ENCODE measurements around the gene CNNM4.

Gene CNNM4

GRCh38 chr2:96763511-96764252 is 3.0 kb downstream of the CNNM4 start:
- ChIA-PET CTCF (interaction anchor here (0.6 to 4.8 kb wide), 26 partner anchors 10 to 360 kb away, joined by 3 to 34 read pairs (median 4); partner anchors contain the start of gene CNNM3), POLR2A (interaction anchor here (1.2 kb wide), 1 partner anchor 37 kb away, joined by 5 read pairs; no protein-coding TSS in a partner anchor)
- H3K4me1 ChIP-seq (ENCODE audit: control extremely low read depth in 1 of 4, control insufficient read depth in 4 of 4, insufficient read depth in 4 of 4, low read length in 3 of 4): peaks cover 17 to 64% (median 62%) of the 10 kb centered on the region in 4 experiments
- peak overlapping the region; percentile 25 to 86 (median 79) for H3K4me3 ChIP-seq (ENCODE audit: control insufficient read depth in 1 of 7, extremely low read depth in 1 of 7, insufficient read depth in 4 of 7, low read depth in 2 of 7, low read length in 6 of 7)
- 3% methylated on average over 4 of the region's 7 CpGs for WGBS (ENCODE audit: insufficient coverage)
- H3K36me3 ChIP-seq (ENCODE audit: control insufficient read depth in 4 of 4, insufficient read depth in 4 of 4, low read length in 3 of 4): peaks cover 0 to 12% (median 6%) of the 10 kb centered on the region in 4 experiments
- no peaks in the 10 kb centered on the region for H3K27me3 ChIP-seq (replicated peaks in 2 of 5; ENCODE audit: control insufficient read depth in 4 of 5, insufficient read depth in 5 of 5, low read length in 4 of 5)
- DNase-seq: peak in 2 of 3 donors; percentile 31 to 49
- H3K27ac ChIP-seq (ENCODE audit: insufficient read depth in 1 of 2, low read depth in 1 of 2, low read length in 2 of 2, poor library complexity in 1 of 2, severe bottlenecking in 2 of 2): peak overlapping the region in 1 of 2 experiments; percentile 66
- no peaks in the 10 kb centered on the region for H3K9me3 ChIP-seq (ENCODE audit: control extremely low read depth in 1 of 5, control insufficient read depth in 4 of 5, insufficient read depth in 2 of 5, low read depth in 1 of 5, low read length in 4 of 5)

DNA sequence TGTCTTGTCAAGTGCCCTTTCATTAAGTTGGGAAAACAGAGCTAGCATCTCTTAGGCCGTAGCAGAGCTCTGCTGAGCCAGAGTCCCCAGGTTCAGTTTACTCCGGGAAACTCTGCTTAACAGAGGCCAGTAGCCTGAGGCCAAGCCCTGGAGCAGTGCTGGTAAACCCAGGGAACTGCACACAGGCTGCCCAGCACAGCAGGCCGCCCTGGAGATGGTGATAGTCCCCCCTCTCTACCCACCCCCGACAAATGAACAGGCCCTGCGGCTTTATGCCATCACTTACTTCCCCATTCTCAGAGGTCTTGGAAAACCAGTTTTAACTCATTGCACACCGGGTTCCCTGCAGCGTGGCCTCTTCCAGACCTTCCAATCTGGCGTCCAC is 3.5 kb downstream of the CNNM4 start:
- WGBS (ENCODE audit: insufficient coverage): 2% methylated on average over 7 of the region's 8 CpGs
- Histone ChIP-seq H3K36me3 (ENCODE audit: control insufficient read depth in 4 of 4, insufficient read depth in 4 of 4, low read length in 3 of 4) (peaks cover 0 to 12% (median 6%) of the 10 kb centered on the region in 4 experiments), H3K4me1 (ENCODE audit: control extremely low read depth in 1 of 4, control insufficient read depth in 4 of 4, insufficient read depth in 4 of 4, low read length in 3 of 4) (peaks cover 15 to 59% (median 57%) of the 10 kb centered on the region in 4 experiments), H3K9me3 (ENCODE audit: control extremely low read depth in 1 of 5, control insufficient read depth in 4 of 5, insufficient read depth in 2 of 5, low read depth in 1 of 5, low read length in 4 of 5) (no peaks in the 10 kb centered on the region), H3K27ac (ENCODE audit: insufficient read depth in 1 of 2, low read depth in 1 of 2, low read length in 2 of 2, poor library complexity in 1 of 2, severe bottlenecking in 2 of 2) (peak overlapping the region in 1 of 2 experiments; percentile 65), H3K27me3 (replicated peaks in 2 of 5; ENCODE audit: control insufficient read depth in 4 of 5, insufficient read depth in 5 of 5, low read length in 4 of 5) (no peaks in the 10 kb centered on the region), H3K4me3 (ENCODE audit: control insufficient read depth in 1 of 7, extremely low read depth in 1 of 7, insufficient read depth in 4 of 7, low read depth in 2 of 7, low read length in 6 of 7) (peak overlapping the region in 6 of 7 experiments; percentile 58 to 86 (median 80))
- ChIA-PET CTCF (interaction anchor here (0.8 to 4.8 kb wide), 14 partner anchors 10 to 360 kb away, joined by 3 to 34 read pairs (median 5); partner anchors contain the start of gene CNNM3), POLR2A (interaction anchor here (0.6 to 1.2 kb wide), 2 partner anchors 37 to 104 kb away, joined by 4 to 5 read pairs; no protein-coding TSS in a partner anchor)
- DNase-seq: peak; percentile 71 to 91 (median 89)

GRCh38 chr2:96767135-96767871 is 6.6 kb downstream of the CNNM4 start:
- CTCF ChIA-PET: interaction anchor here (1.1 to 1.6 kb wide), 5 partner anchors 11 to 40 kb away, joined by 3 to 7 read pairs (median 4); no protein-coding TSS in a partner anchor
- peaks cover 0 to 21% (median 6%) of the 10 kb centered on the region in 4 experiments for H3K36me3 ChIP-seq (ENCODE audit: control insufficient read depth in 4 of 4, insufficient read depth in 4 of 4, low read length in 3 of 4)
- H3K27me3 ChIP-seq (replicated peaks in 2 of 5; ENCODE audit: control insufficient read depth in 4 of 5, insufficient read depth in 5 of 5, low read length in 4 of 5): no peaks in the 10 kb centered on the region
- no peak overlapping the region for H3K4me3 ChIP-seq (ENCODE audit: control insufficient read depth in 1 of 7, extremely low read depth in 1 of 7, insufficient read depth in 4 of 7, low read depth in 2 of 7, low read length in 6 of 7)
- 94% methylated on average over 7 of the region's 9 CpGs for WGBS (ENCODE audit: insufficient coverage)
- H3K27ac ChIP-seq (ENCODE audit: insufficient read depth in 1 of 2, low read depth in 1 of 2, low read length in 2 of 2, poor library complexity in 1 of 2, severe bottlenecking in 2 of 2): no peak overlapping the region
- H3K9me3 ChIP-seq (ENCODE audit: control extremely low read depth in 1 of 5, control insufficient read depth in 4 of 5, insufficient read depth in 2 of 5, low read depth in 1 of 5, low read length in 4 of 5): no peaks in the 10 kb centered on the region
- POLR2A ChIA-PET: no interaction called here
- no peak for DNase-seq
- peaks cover 7 to 42% (median 36%) of the 10 kb centered on the region in 4 experiments for H3K4me1 ChIP-seq (ENCODE audit: control extremely low read depth in 1 of 4, control insufficient read depth in 4 of 4, insufficient read depth in 4 of 4, low read length in 3 of 4)

DNA sequence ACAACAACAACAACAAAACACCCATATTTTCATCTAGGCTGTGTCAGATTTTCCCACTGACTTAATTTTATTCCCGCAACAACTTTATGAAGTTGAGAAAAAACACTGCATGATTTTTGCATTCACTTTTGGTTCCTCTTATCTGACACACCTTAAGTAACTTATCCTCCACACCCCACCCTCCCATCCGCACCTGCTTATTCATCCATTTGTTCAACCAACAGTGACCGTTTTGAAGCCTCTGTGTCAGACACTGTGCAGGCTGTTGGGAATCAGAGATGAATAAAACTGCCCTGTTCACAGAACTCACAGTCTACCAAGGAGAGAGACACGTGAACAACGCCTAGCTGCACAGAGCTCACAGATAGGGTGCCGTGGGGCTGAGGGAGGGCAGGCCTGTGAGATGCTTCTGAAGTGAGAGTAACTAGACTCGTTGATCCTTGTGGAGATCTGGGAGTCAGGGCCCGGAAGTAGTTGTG is 7.4 kb downstream of the CNNM4 start:
- H3K9me3 ChIP-seq (ENCODE audit: control extremely low read depth in 1 of 5, control insufficient read depth in 4 of 5, insufficient read depth in 2 of 5, low read depth in 1 of 5, low read length in 4 of 5): no peaks in the 10 kb centered on the region
- CTCF ChIA-PET: interaction anchor here (1.1 to 1.6 kb wide), 3 partner anchors 11 to 32 kb away, joined by 3 to 7 read pairs (median 4); no protein-coding TSS in a partner anchor
- H3K36me3 ChIP-seq (ENCODE audit: control insufficient read depth in 4 of 4, insufficient read depth in 4 of 4, low read length in 3 of 4): peaks cover 0 to 21% (median 6%) of the 10 kb centered on the region in 4 experiments
- DNase-seq: no peak
- POLR2A ChIA-PET: interaction anchor here (0.6 kb wide), 1 partner anchor 210 kb away, joined by 3 read pairs; no protein-coding TSS in a partner anchor
- WGBS (ENCODE audit: insufficient coverage): 97% methylated on average over 7 of the region's 8 CpGs
- no peak overlapping the region for H3K4me3 ChIP-seq (ENCODE audit: control insufficient read depth in 1 of 7, extremely low read depth in 1 of 7, insufficient read depth in 4 of 7, low read depth in 2 of 7, low read length in 6 of 7)
- no peak overlapping the region for H3K27ac ChIP-seq (ENCODE audit: insufficient read depth in 1 of 2, low read depth in 1 of 2, low read length in 2 of 2, poor library complexity in 1 of 2, severe bottlenecking in 2 of 2)
- no peaks in the 10 kb centered on the region for H3K27me3 ChIP-seq (replicated peaks in 2 of 5; ENCODE audit: control insufficient read depth in 4 of 5, insufficient read depth in 5 of 5, low read length in 4 of 5)
- H3K4me1 ChIP-seq (ENCODE audit: control extremely low read depth in 1 of 4, control insufficient read depth in 4 of 4, insufficient read depth in 4 of 4, low read length in 3 of 4): peaks cover 4 to 42% (median 34%) of the 10 kb centered on the region in 4 experiments

GRCh38 chr2:96769814-96770213 is 9.1 kb downstream of the CNNM4 start:
- no peaks in the 10 kb centered on the region for H3K9me3 ChIP-seq (ENCODE audit: control extremely low read depth in 1 of 5, control insufficient read depth in 4 of 5, insufficient read depth in 2 of 5, low read depth in 1 of 5, low read length in 4 of 5)
- H3K36me3 ChIP-seq (ENCODE audit: control insufficient read depth in 4 of 4, insufficient read depth in 4 of 4, low read length in 3 of 4): peaks cover 0 to 21% (median 6%) of the 10 kb centered on the region in 4 experiments
- no peak overlapping the region for H3K4me3 ChIP-seq (ENCODE audit: control insufficient read depth in 1 of 7, extremely low read depth in 1 of 7, insufficient read depth in 4 of 7, low read depth in 2 of 7, low read length in 6 of 7)
- peaks cover 2 to 38% (median 30%) of the 10 kb centered on the region in 4 experiments for H3K4me1 ChIP-seq (ENCODE audit: control extremely low read depth in 1 of 4, control insufficient read depth in 4 of 4, insufficient read depth in 4 of 4, low read length in 3 of 4)
- no peaks in the 10 kb centered on the region for H3K27me3 ChIP-seq (replicated peaks in 2 of 5; ENCODE audit: control insufficient read depth in 4 of 5, insufficient read depth in 5 of 5, low read length in 4 of 5)
- DNase-seq: no peak
- ChIA-PET POLR2A (no interaction called here), CTCF (interaction anchor here (1.0 to 1.4 kb wide), 2 partner anchors 11 to 31 kb away, joined by 3 to 4 read pairs; no protein-coding TSS in a partner anchor)
- peak overlapping the region in 1 of 2 experiments; percentile 4 for H3K27ac ChIP-seq (ENCODE audit: insufficient read depth in 1 of 2, low read depth in 1 of 2, low read length in 2 of 2, poor library complexity in 1 of 2, severe bottlenecking in 2 of 2)
- WGBS (ENCODE audit: insufficient coverage): 81% methylated on average over 5 of the region's 7 CpGs

DNA sequence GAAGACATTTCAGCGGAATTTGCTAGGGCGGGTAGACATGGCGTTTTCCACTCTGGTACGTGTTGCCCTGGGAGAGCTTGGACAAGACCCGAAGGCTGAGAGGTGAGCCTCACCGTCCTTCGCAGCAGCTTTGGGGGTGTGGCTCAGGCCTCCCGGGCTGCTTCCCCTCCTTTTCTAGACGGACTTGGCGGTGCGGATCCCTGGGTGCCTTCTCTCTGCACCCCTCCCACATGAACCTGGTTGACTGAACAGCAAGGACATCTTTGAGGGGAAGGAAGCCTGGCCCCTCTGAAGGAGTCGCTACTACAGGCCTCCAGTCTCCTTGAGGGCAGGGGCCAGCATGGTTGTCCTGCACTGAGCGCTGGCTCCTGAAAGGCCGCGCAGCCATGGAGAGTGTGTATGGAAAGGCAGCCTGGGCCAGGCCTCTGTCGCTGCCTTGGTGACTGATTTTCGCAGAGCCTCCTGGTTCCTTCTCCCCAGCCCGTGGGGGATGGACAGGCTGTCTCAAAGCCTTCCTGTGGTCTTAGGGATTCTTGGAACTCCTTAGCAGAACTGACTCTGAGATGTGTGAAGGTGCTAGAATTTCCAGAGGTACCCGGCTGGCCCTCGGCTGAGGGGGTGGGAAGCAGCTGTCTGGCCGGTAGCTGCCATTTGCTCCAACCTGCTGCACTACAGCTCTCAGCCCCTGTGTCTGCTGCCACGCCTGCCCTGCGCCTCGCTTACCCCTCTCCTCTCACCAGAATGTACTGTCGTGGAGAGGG is 9.9 kb downstream of the CNNM4 start:
- WGBS (ENCODE audit: insufficient coverage): 99% methylated on average over 14 of the region's 25 CpGs
- ChIA-PET POLR2A (no interaction called here), CTCF (interaction anchor here (0.6 to 1.4 kb wide), 2 partner anchors 19 to 32 kb away, joined by 3 to 4 read pairs; no protein-coding TSS in a partner anchor)

More for the DNA sequence above, 9.9 kb downstream of the CNNM4 start:
- no peaks in the 10 kb centered on the region for H3K27me3 ChIP-seq (replicated peaks in 2 of 5; ENCODE audit: control insufficient read depth in 4 of 5, insufficient read depth in 5 of 5, low read length in 4 of 5)
- no peak overlapping the region for H3K4me3 ChIP-seq (ENCODE audit: control insufficient read depth in 1 of 7, extremely low read depth in 1 of 7, insufficient read depth in 4 of 7, low read depth in 2 of 7, low read length in 6 of 7)
- H3K9me3 ChIP-seq (ENCODE audit: control extremely low read depth in 1 of 5, control insufficient read depth in 4 of 5, insufficient read depth in 2 of 5, low read depth in 1 of 5, low read length in 4 of 5): no peaks in the 10 kb centered on the region
- peaks cover 0 to 21% (median 6%) of the 10 kb centered on the region in 4 experiments for H3K36me3 ChIP-seq (ENCODE audit: control insufficient read depth in 4 of 4, insufficient read depth in 4 of 4, low read length in 3 of 4)
- DNase-seq: no peak
- no peak overlapping the region for H3K27ac ChIP-seq (ENCODE audit: insufficient read depth in 1 of 2, low read depth in 1 of 2, low read length in 2 of 2, poor library complexity in 1 of 2, severe bottlenecking in 2 of 2)
- peaks cover 2 to 31% (median 25%) of the 10 kb centered on the region in 4 experiments for H3K4me1 ChIP-seq (ENCODE audit: control extremely low read depth in 1 of 4, control insufficient read depth in 4 of 4, insufficient read depth in 4 of 4, low read length in 3 of 4)
